Measurements from ENCODE around the gene LCTL. TPM values are rescaled to one million over a fixed set of nuclear protein-coding genes. Genes with fewer than 3 reads are reported as not detected.

The LCTL gene
- total and polyA plus RNA-seq, 2 of the 8 experiments (the other 6 are each of a cell fraction or from before 2014, with no cell fraction given) = 5.5 to 6.2 TPM

DNA sequence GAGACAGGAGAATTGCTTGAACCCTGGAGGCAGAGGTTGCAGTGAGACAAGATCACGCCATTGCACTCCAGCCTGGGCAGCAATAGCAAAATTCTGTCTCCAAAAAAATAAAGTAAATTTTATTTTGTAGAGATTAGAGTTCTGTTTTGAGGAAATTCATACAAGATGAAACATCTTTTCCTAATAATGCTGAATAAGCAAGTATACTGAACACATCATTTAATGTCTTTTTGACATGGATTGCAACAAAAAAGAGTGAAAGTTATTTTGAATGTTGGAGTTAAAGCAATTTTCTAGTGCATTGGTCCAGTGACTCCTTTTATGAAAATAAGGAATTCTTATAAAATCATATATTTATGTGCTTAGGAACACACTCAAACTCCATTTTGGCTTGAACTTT lies 20.5 kb downstream of the LCTL start:
- Histone ChIP-seq H4K5ac (ENCODE audit: insufficient read length, low read depth, low read length) (no peak overlapping the region), H3K4me1 (replicated peaks in 1 of 4; ENCODE audit: control insufficient read depth in 3 of 4, insufficient read depth in 4 of 4, low read length in 3 of 4) (no peaks in the 10 kb centered on the region), H2BK5ac (ENCODE audit: low read depth, low read length) (no peak overlapping the region), H3K4me3 (ENCODE audit: extremely low read depth in 1 of 4, insufficient read depth in 2 of 4, low read depth in 3 of 4, low read length in 4 of 4) (no peak overlapping the region), H3K36me3 (ENCODE audit: control insufficient read depth in 2 of 4, insufficient read depth in 4 of 4, low read length in 3 of 4) (peaks cover 0 to 33% (median 20%) of the 10 kb centered on the region in 4 experiments; a peak in 5 of 8 replicates), H4K8ac (ENCODE audit: extremely low read depth, insufficient read depth, low read length) (no peak overlapping the region), H3K9me3 (ENCODE audit: insufficient read depth in 2 of 2, low read depth in 1 of 2, low read length in 1 of 2) (no peaks in the 10 kb centered on the region), H3K23ac (ENCODE audit: insufficient read length) (no peak overlapping the region), H3K27me3 (replicated peaks in 1 of 4; ENCODE audit: control insufficient read depth in 3 of 4, extremely low read depth in 1 of 4, insufficient read depth in 3 of 4, low read length in 3 of 4) (no peaks in the 10 kb centered on the region), H3K4me2 (ENCODE audit: insufficient read depth in 1 of 2, low read depth in 2 of 2, low read length in 2 of 2) (no peak overlapping the region), H2BK15ac (ENCODE audit: low read length) (no peak overlapping the region), H4K20me1 (replicated peaks in 1 of 2; ENCODE audit: control insufficient read depth in 1 of 2, insufficient read depth in 2 of 2, low read length in 2 of 2) (peaks cover 1 to 3% of the 10 kb centered on the region in 2 experiments), H2AK5ac (ENCODE audit: low read depth, low read length) (no peak overlapping the region), H3K79me2 (ENCODE audit: control insufficient read depth in 1 of 2, insufficient read depth in 2 of 2, low read length in 2 of 2) (no peaks in the 10 kb centered on the region), H2BK120ac (replicated peaks; ENCODE audit: low read depth, low read length) (no peak overlapping the region), H3K14ac (ENCODE audit: insufficient read length) (no peak overlapping the region), H3K56ac (replicated peaks; ENCODE audit: insufficient read length, low read depth, low read length) (no peak overlapping the region), H2BK12ac (ENCODE audit: low read depth, low read length) (no peak overlapping the region), H3K79me1 (ENCODE audit: low read depth, low read length) (no peaks in the 10 kb centered on the region), H3K18ac (ENCODE audit: extremely low read depth, low read length) (no peak overlapping the region), H4K91ac (replicated peaks; ENCODE audit: insufficient read length, low read length) (no peak overlapping the region), H3K4ac (replicated peaks; ENCODE audit: insufficient read length, low read depth, low read length) (no peak overlapping the region), H3K23me2 (ENCODE audit: low read depth, low read length) (no peaks in the 10 kb centered on the region), H2AFZ (ENCODE audit: low read length) (no peak overlapping the region), H2BK20ac (ENCODE audit: low read length) (no peak overlapping the region), H3K9ac (replicated peaks in 1 of 4; ENCODE audit: extremely low read depth in 1 of 4, low read depth in 3 of 4, low read length in 3 of 4) (no peak overlapping the region), H3K27ac (ENCODE audit: low read depth, low read length) (no peak overlapping the region)
- DNase-seq (ENCODE audit: low read depth in 1 of 2, low spot score in 2 of 2) = no peak
- ChIA-PET CTCF (ENCODE audit: partially characterized antibody) (no interaction called here), POLR2A (ENCODE audit: partially characterized antibody) (interaction anchor here (0.8 to 1.3 kb wide), 3 partner anchors 13 to 142 kb away, joined by 3 to 5 read pairs (median 3); no protein-coding TSS in a partner anchor)
- TF ChIP-seq PHF8 (conservative IDR thresholded peaks at IDR 0.05; ENCODE audit: low read depth, low read length) (no peak), CBX5 (IDR thresholded peaks at IDR 0.05; ENCODE audit: low read depth, low read length) (no peak), ASH2L (IDR thresholded peaks at IDR 0.05; ENCODE audit: low read length) (no peak), MAFK (IDR thresholded peaks at IDR 0.05; ENCODE audit: low read depth, low read length) (peak; percentile 39; the same call in 1 of the 2 replicates), SP1 (IDR thresholded peaks at IDR 0.05; ENCODE audit: low read depth, low read length) (no peak), EP300 (IDR thresholded peaks at IDR 0.05; ENCODE audit: borderline replicate concordance in 1 of 2, low read depth in 2 of 2, low read length in 2 of 2) (no peak), BACH1 (IDR thresholded peaks at IDR 0.05; ENCODE audit: low read length) (no peak)
- TF ChIP-seq, protein P1, sequence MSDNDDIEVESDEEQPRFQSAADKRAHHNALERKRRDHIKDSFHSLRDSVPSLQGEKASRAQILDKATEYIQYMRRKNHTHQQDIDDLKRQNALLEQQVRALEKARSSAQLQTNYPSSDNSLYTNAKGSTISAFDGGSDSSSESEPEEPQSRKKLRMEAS (IDR thresholded peaks at IDR 0.05) = no peak
- no peak for FAIRE-seq
- WGBS, 2 experiments (ENCODE audit: extremely low coverage in 1 of 2, insufficient coverage in 1 of 2, insufficient read length in 1 of 2, insufficient replicate concordance in 2 of 2, low coverage in 1 of 2, low lambda C conversion rate in 2 of 2, missing lambda C conversion rate in 1 of 2) = 95% methylated on average over 1 of the region's 1 CpG; no CpG with 5 or more reads in 1 of the 2 experiments

Measured in H1 (cell line).